Measurements from ENCODE around the gene DLK1. TPM values are rescaled to one million over a fixed set of nuclear protein-coding genes. Genes with fewer than 3 reads are reported as not detected.

The DLK1 gene
- total RNA-seq, 1 donor, result not detected

DNA sequence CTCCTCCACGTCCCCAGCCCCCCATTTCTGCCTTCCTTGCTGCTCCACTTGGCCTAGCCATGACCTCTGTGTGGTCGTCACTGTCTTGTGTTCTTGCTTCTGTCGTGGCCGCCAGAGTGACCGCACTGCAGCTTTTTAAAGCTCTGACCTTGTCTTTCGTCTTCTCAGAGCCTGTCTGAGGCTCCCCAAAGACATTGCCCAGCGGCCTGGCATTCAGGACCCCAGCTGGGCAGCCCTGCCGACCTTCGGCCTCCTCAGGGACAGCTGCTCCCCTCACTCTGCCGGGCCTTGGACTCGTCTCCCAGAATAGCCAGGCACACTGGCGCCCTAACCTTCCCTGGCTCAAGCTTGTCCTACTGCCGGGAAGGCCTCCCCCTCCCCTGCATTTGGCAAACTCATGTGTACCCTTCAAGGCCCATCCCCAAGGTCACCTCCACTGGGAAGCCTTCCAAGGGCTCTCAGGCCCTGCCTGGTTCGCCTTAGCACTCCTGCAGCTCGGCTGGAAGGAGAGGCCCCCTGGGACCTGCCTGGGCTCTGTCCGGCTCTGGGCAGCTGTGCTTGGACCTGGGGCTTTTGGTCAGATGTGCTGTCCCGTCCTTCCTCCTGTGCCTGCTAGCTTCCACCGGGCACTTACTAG lies 15.7 kb upstream of the DLK1 start:
- H3K36me3 ChIP-seq (ENCODE audit: insufficient read depth, low read length), result no peaks in the 10 kb centered on the region
- TF ChIP-seq, protein P1, sequence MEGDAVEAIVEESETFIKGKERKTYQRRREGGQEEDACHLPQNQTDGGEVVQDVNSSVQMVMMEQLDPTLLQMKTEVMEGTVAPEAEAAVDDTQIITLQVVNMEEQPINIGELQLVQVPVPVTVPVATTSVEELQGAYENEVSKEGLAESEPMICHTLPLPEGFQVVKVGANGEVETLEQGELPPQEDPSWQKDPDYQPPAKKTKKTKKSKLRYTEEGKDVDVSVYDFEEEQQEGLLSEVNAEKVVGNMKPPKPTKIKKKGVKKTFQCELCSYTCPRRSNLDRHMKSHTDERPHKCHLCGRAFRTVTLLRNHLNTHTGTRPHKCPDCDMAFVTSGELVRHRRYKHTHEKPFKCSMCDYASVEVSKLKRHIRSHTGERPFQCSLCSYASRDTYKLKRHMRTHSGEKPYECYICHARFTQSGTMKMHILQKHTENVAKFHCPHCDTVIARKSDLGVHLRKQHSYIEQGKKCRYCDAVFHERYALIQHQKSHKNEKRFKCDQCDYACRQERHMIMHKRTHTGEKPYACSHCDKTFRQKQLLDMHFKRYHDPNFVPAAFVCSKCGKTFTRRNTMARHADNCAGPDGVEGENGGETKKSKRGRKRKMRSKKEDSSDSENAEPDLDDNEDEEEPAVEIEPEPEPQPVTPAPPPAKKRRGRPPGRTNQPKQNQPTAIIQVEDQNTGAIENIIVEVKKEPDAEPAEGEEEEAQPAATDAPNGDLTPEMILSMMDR (IDR thresholded peaks at IDR 0.05; ENCODE audit: extremely low read depth, low read depth, low read length), result no peak
- H3K27me3 ChIP-seq (ENCODE audit: insufficient read depth, low read length), result peaks cover 14% of the 10 kb centered on the region
- no peak overlapping the region for H3K27ac ChIP-seq (ENCODE audit: low read depth, low read length)
- H3K79me2 ChIP-seq (ENCODE audit: insufficient read depth, low read length), result no peaks in the 10 kb centered on the region
- H3K4me2 ChIP-seq (ENCODE audit: insufficient read depth, low read length), result no peak overlapping the region
- no peaks in the 10 kb centered on the region for H3K4me1 ChIP-seq (ENCODE audit: insufficient read depth, low read length)
- H3K9me3 ChIP-seq (ENCODE audit: low read depth, low read length), result no peaks in the 10 kb centered on the region
- no peak overlapping the region for H3K4me3 ChIP-seq (ENCODE audit: insufficient read depth, low read length)
- no peak for DNase-seq (ENCODE audit: insufficient read length, low spot score, missing footprints)
- no peak overlapping the region for H2AFZ ChIP-seq (ENCODE audit: low read length)
- H4K20me1 ChIP-seq (ENCODE audit: insufficient read depth, low read length), result no peaks in the 10 kb centered on the region

DNA sequence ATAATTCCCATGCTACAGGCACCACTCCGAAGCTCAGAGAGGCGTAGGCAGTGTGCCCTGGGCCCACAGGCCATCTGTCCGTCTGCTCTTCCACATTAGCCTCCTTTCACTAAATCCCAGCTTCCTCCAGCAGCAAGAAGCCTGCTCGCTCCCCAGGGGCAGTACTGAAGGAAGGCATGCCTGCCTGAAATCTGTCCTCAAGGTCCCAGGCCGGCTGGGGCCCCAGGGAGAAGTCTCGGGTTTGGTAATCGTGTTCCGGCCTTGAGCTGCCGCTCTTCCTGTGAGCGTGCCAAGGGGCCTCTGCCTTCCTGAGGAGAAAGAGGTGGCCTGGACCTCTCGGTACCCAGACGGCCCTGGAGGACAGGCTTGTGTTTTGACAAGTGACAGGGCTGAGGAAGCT lies 15.2 kb upstream of the DLK1 start:
- H3K9me3 ChIP-seq (ENCODE audit: low read depth, low read length), result no peaks in the 10 kb centered on the region
- no peaks in the 10 kb centered on the region for H3K36me3 ChIP-seq (ENCODE audit: insufficient read depth, low read length)
- H3K27ac ChIP-seq (ENCODE audit: low read depth, low read length), result no peak overlapping the region
- H3K79me2 ChIP-seq (ENCODE audit: insufficient read depth, low read length), result no peaks in the 10 kb centered on the region
- peaks cover 16% of the 10 kb centered on the region for H3K27me3 ChIP-seq (ENCODE audit: insufficient read depth, low read length)
- DNase-seq (ENCODE audit: insufficient read length, low spot score, missing footprints), result no peak
- no peak overlapping the region for H3K4me2 ChIP-seq (ENCODE audit: insufficient read depth, low read length)
- no peaks in the 10 kb centered on the region for H3K4me1 ChIP-seq (ENCODE audit: insufficient read depth, low read length)
- H4K20me1 ChIP-seq (ENCODE audit: insufficient read depth, low read length), result no peaks in the 10 kb centered on the region
- no peak overlapping the region for H3K4me3 ChIP-seq (ENCODE audit: insufficient read depth, low read length)
- H2AFZ ChIP-seq (ENCODE audit: low read length), result no peak overlapping the region
- TF ChIP-seq, protein P1 (IDR thresholded peaks at IDR 0.05; ENCODE audit: extremely low read depth, low read depth, low read length), result no peak

DNA sequence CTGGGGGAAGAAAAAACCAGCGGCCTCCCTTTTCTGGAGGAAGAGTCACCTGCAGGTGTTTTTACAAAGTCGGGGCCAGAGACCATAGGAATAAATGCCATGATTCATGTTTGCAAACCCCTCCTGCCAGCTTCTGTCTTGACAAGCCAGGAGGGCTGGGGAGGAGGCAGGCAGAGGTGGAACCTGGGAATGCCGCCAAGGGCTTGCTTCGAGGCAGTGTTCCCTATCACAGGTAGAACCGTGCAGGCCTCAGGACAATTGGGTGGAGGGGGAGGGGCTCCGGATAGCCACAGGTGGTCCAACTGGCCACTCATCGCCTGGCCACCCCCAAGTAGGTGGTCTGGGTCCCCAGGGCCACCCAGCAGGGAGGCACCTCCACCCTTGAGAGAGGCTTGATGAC lies 14.2 kb upstream of the DLK1 start:
- Histone ChIP-seq H2AFZ (ENCODE audit: low read length) (no peak overlapping the region), H3K27me3 (ENCODE audit: insufficient read depth, low read length) (peaks cover 16% of the 10 kb centered on the region), H3K79me2 (ENCODE audit: insufficient read depth, low read length) (no peaks in the 10 kb centered on the region), H3K27ac (ENCODE audit: low read depth, low read length) (no peak overlapping the region), H3K9me3 (ENCODE audit: low read depth, low read length) (no peaks in the 10 kb centered on the region), H3K4me1 (ENCODE audit: insufficient read depth, low read length) (no peaks in the 10 kb centered on the region), H3K4me3 (ENCODE audit: insufficient read depth, low read length) (no peak overlapping the region), H3K4me2 (ENCODE audit: insufficient read depth, low read length) (no peak overlapping the region), H3K36me3 (ENCODE audit: insufficient read depth, low read length) (no peaks in the 10 kb centered on the region), H4K20me1 (ENCODE audit: insufficient read depth, low read length) (no peaks in the 10 kb centered on the region)
- DNase-seq (ENCODE audit: insufficient read length, low spot score, missing footprints), result no peak
- TF ChIP-seq, protein P1 (IDR thresholded peaks at IDR 0.05; ENCODE audit: extremely low read depth, low read depth, low read length), result no peak

DNA sequence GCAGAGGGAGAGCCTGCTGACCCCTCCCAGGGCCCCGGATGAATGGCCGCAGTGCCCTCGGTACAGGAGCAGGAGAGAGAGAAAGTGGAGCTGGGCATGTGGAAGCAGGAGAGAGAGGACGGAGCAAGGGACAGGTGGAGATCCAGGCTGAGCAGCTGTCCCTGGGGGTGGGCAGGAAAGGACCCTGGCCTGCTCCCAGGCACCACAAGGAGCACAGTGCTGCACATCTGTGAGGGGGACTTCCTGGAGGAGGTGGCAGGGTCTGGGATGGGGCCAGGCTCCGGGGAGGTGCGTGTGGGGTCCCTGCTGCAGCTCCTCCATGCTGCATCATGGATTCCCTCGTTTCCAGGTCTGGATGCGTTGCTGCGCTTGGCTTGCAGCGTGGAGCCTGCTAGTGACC lies 13.0 kb upstream of the DLK1 start:
- Histone ChIP-seq H3K79me2 (ENCODE audit: insufficient read depth, low read length) (no peaks in the 10 kb centered on the region), H3K4me3 (ENCODE audit: insufficient read depth, low read length) (no peak overlapping the region), H3K27me3 (ENCODE audit: insufficient read depth, low read length) (peaks cover 11% of the 10 kb centered on the region), H4K20me1 (ENCODE audit: insufficient read depth, low read length) (no peaks in the 10 kb centered on the region), H3K36me3 (ENCODE audit: insufficient read depth, low read length) (no peaks in the 10 kb centered on the region), H2AFZ (ENCODE audit: low read length) (no peak overlapping the region), H3K4me1 (ENCODE audit: insufficient read depth, low read length) (no peaks in the 10 kb centered on the region), H3K9me3 (ENCODE audit: low read depth, low read length) (no peaks in the 10 kb centered on the region), H3K27ac (ENCODE audit: low read depth, low read length) (no peak overlapping the region), H3K4me2 (ENCODE audit: insufficient read depth, low read length) (no peak overlapping the region)
- no peak for DNase-seq (ENCODE audit: insufficient read length, low spot score, missing footprints)
- TF ChIP-seq, protein P1 (IDR thresholded peaks at IDR 0.05; ENCODE audit: extremely low read depth, low read depth, low read length), result no peak

All from osteoblast (primary cell).